PFSK-1 (cell line): ENCODE data around the gene TRIP6.

Experiments used
- FOXP2 ChIP-seq: optimal IDR thresholded peaks from 2 replicates; pipeline ENCODE3; 2011; ENCODE audit warnings: borderline replicate concordance, control low read depth, inconsistent platforms; ENCODE audit not compliant: insufficient read depth; ENCODE audit errors: extremely low read length, extremely low read depth
- POLR2AphosphoS5 ChIP-seq: IDR thresholded peaks from 2 replicates; pipeline ENCODE4 v1.6.1; 2012; ENCODE audit warnings: low read depth, mild to moderate bottlenecking, control low read depth, low read length, moderate library complexity
- REST ChIP-seq, 2 experiments: IDR thresholded peaks; 2 replicates each; pipeline versions ENCODE4 v1.6.1 to v1.8.0; 2011 to 2012; ENCODE audit warnings: low read depth in 2 of 2, low read length in 2 of 2, control low read depth in 1 of 2, inconsistent platforms in 1 of 2, mild to moderate bottlenecking in 1 of 2, moderate library complexity in 1 of 2; ENCODE audit not compliant: insufficient read depth in 1 of 2
- SIN3A ChIP-seq: IDR thresholded peaks from 2 replicates; pipeline ENCODE4 v1.6.1; 2012; ENCODE audit warnings: mild to moderate bottlenecking, low read length, moderate library complexity, borderline replicate concordance; ENCODE audit not compliant: insufficient read depth
- TAF1 ChIP-seq: IDR thresholded peaks from 2 replicates; pipeline ENCODE4 v1.6.1; 2012; ENCODE audit warnings: low read length, control low read depth, borderline replicate concordance; ENCODE audit not compliant: insufficient read depth

The TRIP6 gene

GRCh38 chr7:100835903-100836811, 31.0 kb upstream of the TRIP6 start:
- TF ChIP-seq POLR2AphosphoS5: no peak
- peak; percentile 14 for TF ChIP-seq FOXP2

GRCh38 chr7:100836812-100837098, 30.4 kb upstream of the TRIP6 start:
- no peak for TF ChIP-seq POLR2AphosphoS5
- TF ChIP-seq TAF1: no peak
- no peak for TF ChIP-seq SIN3A
- no peak for TF ChIP-seq REST (IDR thresholded peaks at IDR 0.05; ENCODE audit: insufficient read depth in 1 of 2, low read depth in 2 of 2, low read length in 2 of 2)
- TF ChIP-seq FOXP2: no peak

DNA sequence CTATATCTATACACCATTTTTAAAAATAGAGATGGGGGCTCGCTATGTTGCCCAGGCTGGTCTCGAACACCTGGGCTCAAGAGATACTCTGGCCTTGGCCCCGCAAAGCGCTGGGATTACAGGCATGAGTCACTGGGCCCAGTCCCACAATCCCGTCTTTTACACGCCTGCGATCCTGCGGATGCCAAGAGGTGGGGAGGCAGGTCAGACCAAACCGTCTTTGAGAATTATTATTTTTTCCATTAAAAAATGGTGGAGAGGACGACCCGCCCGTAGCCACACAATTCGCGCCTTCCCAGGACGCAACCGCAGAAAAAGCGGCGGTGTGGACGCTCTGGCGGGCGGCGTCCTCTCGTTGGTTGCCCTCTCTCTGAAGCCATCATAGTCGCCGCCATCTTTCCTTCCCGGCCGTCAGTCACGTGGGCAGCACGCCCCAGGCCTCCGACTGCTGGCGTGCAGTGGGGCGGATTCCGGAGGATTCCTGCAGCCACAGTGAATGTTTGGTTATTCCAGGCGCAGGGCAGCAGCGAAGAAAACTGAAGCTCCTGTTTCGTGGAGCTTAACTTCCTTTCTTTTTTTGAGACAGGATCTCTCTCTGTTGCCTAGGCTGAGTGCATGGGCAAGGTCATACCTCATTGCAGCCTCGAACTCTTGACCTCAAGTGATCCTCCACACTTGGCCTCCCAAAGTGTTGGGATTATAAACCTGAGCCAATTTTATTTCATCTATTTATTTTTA, 29.9 kb upstream of the TRIP6 start:
- TF ChIP-seq REST (IDR thresholded peaks at IDR 0.05; ENCODE audit: insufficient read depth in 1 of 2, low read depth in 2 of 2, low read length in 2 of 2) (no peak), TAF1 (peak; percentile 80; the same call in 1 of the 2 replicates), SIN3A (no peak), FOXP2 (peak; percentile 84), POLR2AphosphoS5 (peak; percentile 53; the same call in 1 of the 2 replicates)

DNA sequence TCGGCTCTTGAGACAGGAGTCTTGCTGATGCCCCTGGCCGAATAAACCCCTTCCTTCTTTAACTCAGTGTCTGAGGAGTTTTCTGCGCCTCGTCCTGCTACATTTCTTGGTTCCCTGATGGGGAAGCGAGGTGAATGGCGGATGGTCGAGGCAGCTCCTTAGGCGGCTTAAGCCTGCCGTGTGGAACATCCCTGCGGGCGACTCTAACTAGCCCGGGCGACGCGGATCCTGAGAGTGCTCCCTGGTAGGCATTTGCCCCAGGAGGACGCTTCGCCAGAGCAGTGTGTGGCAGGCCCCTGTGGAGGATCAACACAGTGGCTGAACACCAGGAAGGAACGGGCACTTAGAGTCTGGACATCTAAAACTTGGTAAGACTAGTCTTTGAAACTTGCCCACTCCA, 27.8 kb upstream of the TRIP6 start:
- TF ChIP-seq TAF1: no peak
- TF ChIP-seq FOXP2: no peak
- no peak for TF ChIP-seq POLR2AphosphoS5
- TF ChIP-seq REST (IDR thresholded peaks at IDR 0.05; ENCODE audit: insufficient read depth in 1 of 2, low read depth in 2 of 2, low read length in 2 of 2): no peak
- no peak for TF ChIP-seq SIN3A

DNA sequence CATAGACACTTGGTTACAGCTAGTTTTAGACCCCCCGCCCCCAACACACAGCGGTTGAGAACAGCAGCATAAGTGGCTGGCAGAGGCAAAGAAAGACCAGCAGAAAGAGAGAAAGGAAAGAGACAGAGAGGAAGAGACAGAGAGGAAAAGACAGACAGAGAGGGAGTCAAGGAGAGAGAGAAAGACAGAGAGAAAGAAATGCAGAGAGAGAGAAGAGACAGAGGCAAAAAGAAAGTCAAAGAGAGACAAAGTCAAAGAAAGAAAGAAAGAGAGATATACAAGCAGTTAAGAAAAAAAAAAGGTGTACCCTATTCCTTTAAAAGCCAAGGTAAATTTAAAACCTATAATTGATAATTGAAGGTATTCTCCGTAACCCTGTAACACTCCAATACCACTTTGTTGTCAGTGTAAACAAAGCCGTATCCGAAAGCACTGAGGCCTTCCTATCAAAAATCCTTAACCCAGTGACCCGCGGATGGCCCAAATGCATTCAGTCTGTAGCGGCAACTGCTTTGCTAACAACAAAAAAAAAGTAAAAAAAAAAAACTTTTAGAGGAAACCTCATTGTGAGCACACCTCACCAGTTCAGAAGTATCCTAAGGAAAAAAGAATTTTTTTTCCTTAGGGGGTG, 26.6 kb upstream of the TRIP6 start:
- TF ChIP-seq FOXP2 (no peak), TAF1 (no peak), SIN3A (no peak), POLR2AphosphoS5 (no peak), REST (IDR thresholded peaks at IDR 0.05; ENCODE audit: insufficient read depth in 1 of 2, low read depth in 2 of 2, low read length in 2 of 2) (no peak)
